ENCODE results near the gene LSP1. TPM values are rescaled to one million over a fixed set of nuclear protein-coding genes. Genes with fewer than 3 reads are reported as not detected.
"Not testable (repeated sequence)": the region's sequence is repeated elsewhere in the genome, so short reads cannot be mapped to it uniquely, and the experiment has no call there.

The LSP1 gene
- total and polyA plus RNA-seq, 5 donors = 7.6 to 18.3 (median 13.8) TPM

GRCh38 chr11:1868056-1868635 lies 15.3 kb downstream of the LSP1 start:
- WGBS = 77% methylated on average over 14 of the region's 14 CpGs
- Histone ChIP-seq H3K27ac (ENCODE audit: low read length) (no peak overlapping the region), H3K9me3 (ENCODE audit: control insufficient read depth, low read length) (no peaks in the 10 kb centered on the region), H3K4me1 (ENCODE audit: control insufficient read depth, insufficient read depth, low read length) (peaks cover 7% of the 10 kb centered on the region), H3K4me3 (ENCODE audit: low read length) (no peak overlapping the region), H3K27me3 (ENCODE audit: control insufficient read depth, insufficient read depth) (no peaks in the 10 kb centered on the region)
- no peak for ATAC-seq
- intact Hi-C loops (cut with DNase I) = no loop called here
- DNase-seq = peak in 1 of 3 donors; percentile 44

GRCh38 chr11:1868636-1869291 lies 15.9 kb downstream of the LSP1 start:
- H3K4me3 ChIP-seq (ENCODE audit: low read length) = peak overlapping the region; percentile 1
- no peaks in the 10 kb centered on the region for H3K9me3 ChIP-seq (ENCODE audit: control insufficient read depth, low read length)
- H3K27ac ChIP-seq (ENCODE audit: low read length) = no peak overlapping the region
- ATAC-seq (peak; percentile 33 to 38), DNase-seq (peak; percentile 66 to 89 (median 88))
- H3K27me3 ChIP-seq (ENCODE audit: control insufficient read depth, insufficient read depth) = no peaks in the 10 kb centered on the region
- intact Hi-C loops (cut with DNase I) = no loop called here
- peaks cover 2% of the 10 kb centered on the region for H3K4me1 ChIP-seq (ENCODE audit: control insufficient read depth, insufficient read depth, low read length)
- WGBS = 61% methylated on average over 25 of the region's 25 CpGs

- no peaks in the 10 kb centered on the region for H3K9me3 ChIP-seq (ENCODE audit: control insufficient read depth, low read length)
- H3K27me3 ChIP-seq (ENCODE audit: control insufficient read depth, insufficient read depth) = no peaks in the 10 kb centered on the region
- peak overlapping the region; percentile 8 for H3K4me3 ChIP-seq (ENCODE audit: low read length)
- peaks cover under 1% of the 10 kb centered on the region for H3K4me1 ChIP-seq (ENCODE audit: control insufficient read depth, insufficient read depth, low read length)
- peak; percentile 30 to 35 for ATAC-seq
- intact Hi-C loops (cut with DNase I) = no loop called here
- DNase-seq = peak; percentile 45 to 78 (median 72)
- WGBS = 59% methylated on average over 34 of the region's 34 CpGs
- H3K27ac ChIP-seq (ENCODE audit: low read length) = no peak overlapping the region
Observed at GRCh38 chr11:1869427-1870325, 16.8 kb downstream of the LSP1 start.

- WGBS = 55% methylated on average over 12 of the region's 12 CpGs
- intact Hi-C loops (cut with DNase I) = no loop called here
- Histone ChIP-seq H3K27me3 (ENCODE audit: control insufficient read depth, insufficient read depth) (no peaks in the 10 kb centered on the region), H3K4me1 (ENCODE audit: control insufficient read depth, insufficient read depth, low read length) (no peaks in the 10 kb centered on the region), H3K9me3 (ENCODE audit: control insufficient read depth, low read length) (no peaks in the 10 kb centered on the region), H3K4me3 (ENCODE audit: low read length) (no peak overlapping the region), H3K27ac (ENCODE audit: low read length) (no peak overlapping the region)
- ATAC-seq (peak in 1 of 2 donors; percentile 2), DNase-seq (peak in 2 of 3 donors; percentile 13 to 55)
Observed at GRCh38 chr11:1870326-1870696, 17.4 kb downstream of the LSP1 start.

GRCh38 chr11:1870721-1871466 lies 18.0 kb downstream of the LSP1 start:
- 37% methylated on average over 50 of the region's 50 CpGs for WGBS
- ATAC-seq (peak; percentile 6 to 10), DNase-seq (peak; percentile 33 to 77 (median 66))
- intact Hi-C loops (cut with DNase I) = no loop called here
- Histone ChIP-seq H3K9me3 (ENCODE audit: control insufficient read depth, low read length) (no peaks in the 10 kb centered on the region), H3K4me1 (ENCODE audit: control insufficient read depth, insufficient read depth, low read length) (no peaks in the 10 kb centered on the region), H3K27me3 (ENCODE audit: control insufficient read depth, insufficient read depth) (no peaks in the 10 kb centered on the region), H3K27ac (ENCODE audit: low read length) (no peak overlapping the region), H3K4me3 (ENCODE audit: low read length) (no peak overlapping the region)

GRCh38 chr11:1871531-1871930 lies 18.6 kb downstream of the LSP1 start:
- intact Hi-C loops (cut with DNase I) = no loop called here
- 83% methylated on average over 15 of the region's 15 CpGs for WGBS
- no peaks in the 10 kb centered on the region for H3K27me3 ChIP-seq (ENCODE audit: control insufficient read depth, insufficient read depth)
- DNase-seq (peak; percentile 8 to 53 (median 49)), ATAC-seq (no peak)
- H3K9me3 ChIP-seq (ENCODE audit: control insufficient read depth, low read length) = no peaks in the 10 kb centered on the region
- H3K27ac ChIP-seq (ENCODE audit: low read length) = no peak overlapping the region
- H3K4me1 ChIP-seq (ENCODE audit: control insufficient read depth, insufficient read depth, low read length) = no peaks in the 10 kb centered on the region
- no peak overlapping the region for H3K4me3 ChIP-seq (ENCODE audit: low read length)

GRCh38 chr11:1872267-1872985 lies 19.5 kb downstream of the LSP1 start:
- H3K9me3 ChIP-seq (ENCODE audit: control insufficient read depth, low read length) = no peaks in the 10 kb centered on the region
- ATAC-seq (no peak), DNase-seq (peak; percentile 12 to 45 (median 30))
- no peaks in the 10 kb centered on the region for H3K4me1 ChIP-seq (ENCODE audit: control insufficient read depth, insufficient read depth, low read length)
- WGBS = 87% methylated on average over 25 of the region's 25 CpGs
- no peaks in the 10 kb centered on the region for H3K27me3 ChIP-seq (ENCODE audit: control insufficient read depth, insufficient read depth)
- no peak overlapping the region for H3K27ac ChIP-seq (ENCODE audit: low read length)
- intact Hi-C loops (cut with DNase I) = no loop called here
- H3K4me3 ChIP-seq (ENCODE audit: low read length) = no peak overlapping the region

- DNase-seq (peak; percentile 12 to 70 (median 56)), ATAC-seq (no peak)
- Histone ChIP-seq H3K9me3 (ENCODE audit: control insufficient read depth, low read length) (no peaks in the 10 kb centered on the region), H3K27ac (ENCODE audit: low read length) (no peak overlapping the region), H3K4me3 (ENCODE audit: low read length) (no peak overlapping the region), H3K4me1 (ENCODE audit: control insufficient read depth, insufficient read depth, low read length) (peaks cover 2% of the 10 kb centered on the region), H3K27me3 (ENCODE audit: control insufficient read depth, insufficient read depth) (no peaks in the 10 kb centered on the region)
- intact Hi-C loops (cut with DNase I) = no loop called here
- WGBS = 34% methylated on average over 11 of the region's 11 CpGs
Observed at GRCh38 chr11:1873048-1873812, 20.3 kb downstream of the LSP1 start.

GRCh38 chr11:1873813-1874150 lies 20.9 kb downstream of the LSP1 start:
- peak in 1 of 3 donors; percentile 25 for DNase-seq
- intact Hi-C loops (cut with DNase I); H3K4me3 ChIP-seq (ENCODE audit: low read length); ATAC-seq; H3K27me3 ChIP-seq (ENCODE audit: control insufficient read depth, insufficient read depth); H3K4me1 ChIP-seq (ENCODE audit: control insufficient read depth, insufficient read depth, low read length); H3K9me3 ChIP-seq (ENCODE audit: control insufficient read depth, low read length); H3K27ac ChIP-seq (ENCODE audit: low read length): not testable (repeated sequence)
- WGBS = 86% methylated on average over 17 of the region's 17 CpGs

Data from right cardiac atrium (tissue), 5 donors.